ENCODE measurements around the gene NUAK1.

- TF ChIP-seq CTCF (conservative IDR thresholded peaks at IDR 0.05): no peak
- TF ChIP-seq EZH2 (IDR thresholded peaks at IDR 0.05; ENCODE audit: low read depth): no peak
Measured at GRCh38 chr12:106157802-106158201, 19.0 kb upstream of the NUAK1 start.
